HG03378 (cell line): ENCODE results near the gene C19orf85.
"Not testable (repeated sequence)": the region's sequence is repeated elsewhere in the genome, so short reads cannot be mapped to it uniquely, and the experiment has no call there.

ENCODE experiments used
- ATAC-seq: cut with Tn5 transposase; IDR thresholded peaks from one replicate; pipeline ENCODE4 v1.9.1; 2021; ENCODE audit warnings: mild to moderate bottlenecking, moderate library complexity; ENCODE audit not compliant: unreplicated experiment

The C19orf85 gene

DNA sequence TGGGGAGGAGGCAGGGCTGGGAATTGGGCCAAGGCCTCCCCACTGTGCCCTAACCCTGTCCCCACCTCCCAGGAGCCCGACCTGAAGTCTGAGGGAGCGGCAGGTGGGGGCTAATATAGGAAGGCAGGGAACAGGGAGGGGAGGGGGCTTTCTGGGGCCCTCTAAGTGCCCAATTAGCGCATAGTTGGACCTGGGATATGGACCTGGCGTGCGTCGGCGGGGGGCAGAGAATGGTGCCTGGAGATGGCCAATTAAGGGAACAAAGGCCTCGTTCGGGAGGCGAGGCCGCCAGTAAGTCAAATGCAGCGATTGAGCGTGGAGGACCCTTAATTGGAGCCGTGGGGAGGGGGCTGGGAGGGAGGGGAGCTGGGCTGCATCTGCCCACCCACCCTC, at the start of gene C19orf85:
TSS of gene C19orf85 (minus strand) at position 90 of the 393 bp plus-strand sequence. CDS start 197 bp downstream, outside the sequence.
- no peak for ATAC-seq

DNA sequence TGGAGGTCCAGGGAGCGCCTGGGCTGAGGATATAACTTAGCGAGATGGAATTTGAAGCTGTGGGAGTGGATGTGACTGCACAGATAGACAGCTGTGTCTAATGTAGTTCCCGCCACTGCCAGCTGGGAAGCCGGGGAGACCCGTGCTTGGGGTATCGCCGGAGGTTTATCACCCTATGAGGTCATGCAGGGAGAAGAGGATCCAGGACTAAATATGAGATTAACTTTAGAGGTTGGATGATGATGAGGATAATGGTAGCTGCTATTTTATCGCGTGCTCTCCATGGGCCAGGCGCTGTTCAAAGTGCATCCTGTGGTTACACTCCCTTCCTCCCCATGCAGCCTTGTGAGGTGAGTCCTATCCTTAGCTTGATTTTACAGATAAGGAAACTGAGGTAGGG, 43.6 kb upstream of the C19orf85 start:
- ATAC-seq: no peak

DNA sequence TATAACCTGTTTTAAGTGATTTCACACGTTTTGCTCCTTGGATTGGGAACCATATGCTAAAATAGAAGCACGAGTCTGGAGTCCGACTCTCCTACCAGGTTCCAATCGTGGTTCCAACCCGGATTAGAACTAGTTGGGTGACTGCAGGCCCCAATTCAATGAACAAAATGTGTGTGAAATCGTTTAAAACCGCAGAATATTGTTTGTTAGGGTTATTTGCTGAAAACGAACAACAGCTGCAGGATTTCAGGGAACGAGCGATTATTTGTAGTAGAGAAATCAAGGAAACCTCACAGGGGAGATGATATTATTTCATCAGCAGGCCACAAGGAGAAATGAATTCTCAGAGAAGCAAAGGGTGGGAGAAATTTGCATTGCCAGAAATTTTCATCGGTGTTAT, 40.4 kb upstream of the C19orf85 start:
- ATAC-seq: no peak

DNA sequence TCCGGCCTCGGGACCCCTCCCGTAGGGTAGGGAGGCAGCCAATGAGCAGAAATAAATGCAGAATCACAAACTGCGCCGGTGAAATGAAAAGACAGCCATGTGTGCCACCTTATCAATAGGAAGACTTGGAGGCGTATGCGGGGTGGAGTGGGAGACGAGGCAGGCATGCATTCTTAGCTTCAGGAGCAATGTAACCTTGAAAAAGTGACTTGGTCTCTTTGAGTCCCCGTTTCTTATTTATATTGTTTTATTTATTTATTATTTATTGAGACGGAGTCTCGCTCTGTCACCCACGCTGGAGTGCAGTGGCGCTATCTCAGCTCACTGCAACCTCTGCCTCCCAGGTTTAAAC, 39.7 kb upstream of the C19orf85 start:
- ATAC-seq: no peak

DNA sequence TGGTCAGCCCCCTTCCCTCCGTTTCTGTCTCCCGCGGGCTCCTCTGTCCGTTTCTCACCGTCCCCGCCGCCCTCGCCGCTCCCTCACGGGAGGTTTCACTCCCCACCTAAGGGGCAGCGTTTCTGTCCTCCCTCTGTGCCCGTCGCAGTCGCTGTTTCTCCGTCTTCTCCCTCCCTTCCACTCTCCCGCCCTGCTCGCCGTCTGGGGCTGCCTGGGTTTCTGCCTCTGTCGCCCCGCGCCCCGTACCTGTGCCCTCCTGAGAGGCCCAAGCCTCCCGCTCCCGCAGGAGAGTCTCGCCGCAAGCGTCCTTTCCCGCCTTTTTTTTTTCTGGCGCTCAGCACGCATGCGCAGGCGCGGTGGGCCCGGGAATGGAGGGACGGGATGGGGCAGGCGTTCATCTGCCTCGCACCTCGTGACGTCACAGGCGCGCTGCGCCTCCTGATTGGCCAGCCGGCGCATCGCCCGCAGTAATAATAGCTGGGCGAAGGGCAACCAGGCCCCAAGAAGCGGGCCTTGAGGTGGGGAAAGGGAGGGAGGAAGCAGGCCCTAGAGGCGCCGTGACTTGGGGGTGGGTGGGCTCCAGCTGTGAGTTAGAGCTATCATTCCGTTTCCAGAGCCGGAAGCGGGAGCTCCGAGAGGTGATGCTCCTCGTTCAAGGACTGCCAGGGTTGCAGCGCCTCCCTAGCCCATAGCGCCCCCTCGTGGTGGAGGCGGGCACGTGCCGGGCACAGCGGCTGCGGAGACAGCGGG, 39.1 kb upstream of the C19orf85 start:
- ATAC-seq: peak; percentile 84

DNA sequence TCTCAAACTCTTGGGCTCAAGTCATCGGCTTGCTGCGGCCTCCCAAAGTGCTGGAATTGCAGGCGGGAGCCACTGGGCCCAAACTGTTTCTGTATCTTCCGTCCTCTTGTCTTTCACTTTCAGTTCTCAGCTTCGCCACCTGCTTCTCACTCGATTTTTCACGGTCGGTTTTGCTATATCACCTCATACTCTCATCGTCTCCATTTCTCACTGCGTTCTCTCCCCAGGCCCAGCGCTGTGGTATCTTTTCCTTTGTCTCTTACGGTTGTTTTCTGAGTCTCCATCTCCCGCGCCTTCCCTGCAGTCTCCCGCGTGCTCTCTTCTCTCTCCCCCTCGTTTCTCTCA, 38.6 kb upstream of the C19orf85 start:
- no peak for ATAC-seq

DNA sequence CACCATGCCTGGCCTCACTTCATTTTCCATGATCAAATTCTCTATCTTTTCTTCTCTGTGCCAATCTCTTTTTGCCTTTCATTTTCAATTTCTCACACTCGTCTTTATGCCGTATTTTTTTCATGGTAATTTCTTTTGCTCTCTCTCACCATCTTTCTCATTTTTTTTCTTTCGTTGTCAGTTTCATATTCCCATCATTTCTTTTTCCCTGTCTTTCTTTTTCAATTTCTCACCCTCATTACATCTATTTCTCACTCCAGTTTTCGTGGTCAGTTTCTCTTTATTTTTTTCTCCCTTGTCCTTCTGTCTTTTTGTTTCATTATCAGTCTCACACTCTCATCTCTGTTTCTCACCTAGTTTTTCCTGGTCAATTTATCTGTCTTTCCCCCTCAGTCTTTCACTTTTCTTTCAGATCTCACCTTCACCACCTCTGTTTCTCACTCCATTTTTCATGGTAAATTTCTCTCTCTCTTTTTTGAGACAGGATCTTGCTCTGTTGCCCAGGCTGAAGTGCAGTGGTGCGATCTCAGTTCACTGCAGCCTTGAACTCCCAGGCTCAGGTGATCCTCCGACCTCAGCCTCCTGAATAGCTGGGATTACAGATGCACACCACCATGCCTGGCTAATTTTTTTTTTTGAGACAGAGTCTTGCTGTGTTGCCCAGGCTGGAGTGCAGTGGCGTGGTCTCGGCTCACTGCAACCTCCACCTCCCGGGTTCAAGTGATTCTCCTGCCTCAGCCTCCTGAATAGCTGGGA, 37.8 kb upstream of the C19orf85 start:
- no peak for ATAC-seq

DNA sequence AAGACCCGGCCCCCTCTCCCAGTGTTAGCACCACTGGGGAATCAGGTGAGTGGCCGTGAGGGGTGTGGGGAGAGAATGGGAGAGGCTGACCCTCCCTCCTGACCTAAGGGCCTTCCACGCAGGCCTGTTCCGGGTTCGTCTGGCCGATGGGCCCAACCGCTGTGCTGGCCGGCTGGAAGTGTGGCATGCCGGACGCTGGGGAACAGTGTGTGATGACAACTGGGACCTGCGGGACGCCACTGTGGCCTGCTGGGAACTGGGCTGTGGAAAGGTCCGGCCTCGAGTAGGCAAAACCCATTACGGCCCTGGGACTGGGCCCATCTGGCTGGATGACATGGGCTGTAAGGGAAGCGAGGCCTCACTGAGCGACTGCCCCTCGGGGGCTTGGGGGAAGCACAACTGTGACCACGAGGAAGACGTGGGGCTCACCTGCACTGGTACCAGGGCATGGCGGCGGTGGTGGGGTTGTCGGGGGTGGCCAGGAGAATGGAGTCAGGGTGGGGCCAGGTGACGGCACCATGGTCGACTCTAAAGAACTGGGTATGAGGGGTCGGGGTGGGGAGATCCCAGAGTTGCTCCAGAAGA, 35.9 kb upstream of the C19orf85 start:
- no peak for ATAC-seq

DNA sequence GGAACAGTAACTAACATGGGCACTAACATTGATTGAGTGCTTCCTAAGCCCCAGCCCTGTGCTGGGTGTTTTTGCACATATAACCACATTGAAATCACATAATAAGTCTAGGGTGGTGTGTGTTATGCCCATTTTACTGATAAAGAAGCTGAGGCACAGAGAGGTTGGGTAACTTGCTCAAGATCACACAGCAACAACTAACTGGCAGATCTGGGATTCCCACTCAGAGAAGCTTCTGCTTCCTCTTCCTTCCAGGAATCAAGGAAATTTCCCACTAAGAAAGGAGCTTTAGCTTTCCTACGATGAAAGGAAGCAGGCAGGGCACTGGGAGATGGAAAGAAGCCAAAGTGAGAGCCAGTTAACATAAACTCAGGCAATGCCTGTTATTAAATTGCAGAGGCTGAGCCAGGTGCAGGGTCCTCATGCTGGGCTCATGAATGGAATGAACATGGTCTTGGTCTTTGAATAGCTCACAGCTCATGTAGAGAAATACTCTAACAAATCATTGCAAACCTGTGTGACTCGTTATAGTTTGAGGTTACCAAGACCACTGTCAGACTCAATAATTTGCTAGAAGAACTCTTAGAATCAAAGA, 33.8 kb upstream of the C19orf85 start:
- ATAC-seq: no peak

DNA sequence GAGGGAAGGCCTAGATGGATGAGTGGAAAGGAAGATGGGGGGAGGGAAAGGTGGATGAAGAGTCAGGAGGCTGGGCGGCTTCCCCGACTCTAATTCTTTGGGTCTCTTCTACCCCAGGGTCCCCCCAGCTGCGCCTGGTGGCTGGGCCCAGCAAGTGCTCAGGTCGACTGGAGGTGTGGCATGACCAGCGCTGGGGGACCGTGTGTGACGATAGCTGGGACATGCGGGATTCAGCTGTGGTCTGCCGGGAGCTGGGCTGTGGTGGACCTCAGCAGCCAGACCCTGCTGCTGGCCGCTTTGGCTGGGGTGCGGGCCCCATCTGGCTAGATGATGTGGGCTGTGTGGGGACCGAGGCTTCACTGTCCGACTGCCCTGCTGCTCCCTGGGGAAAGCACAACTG, 33.2 kb upstream of the C19orf85 start:
- ATAC-seq: no peak

DNA sequence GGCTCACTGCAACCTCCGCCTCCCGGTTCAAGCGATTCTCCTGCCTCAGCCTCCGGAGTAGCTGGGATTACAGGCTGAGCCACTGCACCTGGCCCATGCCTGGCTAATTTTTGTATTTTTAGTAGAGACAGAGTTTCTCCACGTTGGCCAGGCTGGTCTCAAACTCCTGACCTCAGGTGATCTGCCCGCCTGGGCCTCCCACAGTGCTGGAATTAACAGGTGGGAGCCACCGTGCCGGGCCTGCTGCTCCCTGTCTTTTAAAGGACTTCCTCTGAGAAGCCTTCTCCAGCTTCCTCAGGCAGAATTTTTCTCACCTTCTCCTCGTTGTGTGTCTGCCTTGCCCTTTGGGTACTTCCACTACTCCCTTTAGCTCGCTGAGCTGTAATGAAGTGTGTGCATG, 32.3 kb upstream of the C19orf85 start:
- not testable (repeated sequence) for ATAC-seq

DNA sequence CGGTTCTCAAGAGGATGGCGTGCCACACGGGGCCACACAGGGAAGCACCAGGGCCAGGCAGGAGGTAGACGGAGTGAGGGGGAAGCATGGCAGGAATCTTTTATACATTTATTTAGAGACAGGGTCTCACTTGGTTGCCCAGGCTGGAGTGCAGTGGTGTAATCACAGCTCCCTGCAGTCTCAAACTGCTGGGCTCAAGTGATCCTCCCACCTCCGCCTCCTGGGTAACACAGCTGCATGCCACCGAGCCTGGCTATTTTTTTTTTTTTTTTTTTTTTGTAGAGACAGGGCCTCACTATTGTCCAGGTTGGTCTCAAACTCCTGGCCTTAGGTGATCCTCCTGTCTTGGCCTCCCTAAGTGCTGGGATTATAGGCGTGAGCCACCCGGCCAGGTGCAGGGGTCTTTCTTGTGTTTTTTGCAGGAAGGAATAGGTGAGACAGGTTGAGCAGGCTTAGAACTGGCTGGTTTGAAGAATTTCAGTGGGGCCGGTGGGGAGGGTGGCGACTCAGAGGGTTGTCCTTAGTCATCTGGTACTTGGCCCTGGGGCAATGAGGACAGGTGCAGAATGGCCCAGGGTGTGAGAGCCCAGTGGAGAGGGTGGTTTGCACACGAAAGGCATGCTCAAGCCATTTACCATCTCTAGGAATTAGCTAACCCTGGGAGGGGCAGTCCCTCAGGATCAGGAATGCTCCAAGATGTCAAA, 31.2 kb upstream of the C19orf85 start:
- ATAC-seq: no peak

DNA sequence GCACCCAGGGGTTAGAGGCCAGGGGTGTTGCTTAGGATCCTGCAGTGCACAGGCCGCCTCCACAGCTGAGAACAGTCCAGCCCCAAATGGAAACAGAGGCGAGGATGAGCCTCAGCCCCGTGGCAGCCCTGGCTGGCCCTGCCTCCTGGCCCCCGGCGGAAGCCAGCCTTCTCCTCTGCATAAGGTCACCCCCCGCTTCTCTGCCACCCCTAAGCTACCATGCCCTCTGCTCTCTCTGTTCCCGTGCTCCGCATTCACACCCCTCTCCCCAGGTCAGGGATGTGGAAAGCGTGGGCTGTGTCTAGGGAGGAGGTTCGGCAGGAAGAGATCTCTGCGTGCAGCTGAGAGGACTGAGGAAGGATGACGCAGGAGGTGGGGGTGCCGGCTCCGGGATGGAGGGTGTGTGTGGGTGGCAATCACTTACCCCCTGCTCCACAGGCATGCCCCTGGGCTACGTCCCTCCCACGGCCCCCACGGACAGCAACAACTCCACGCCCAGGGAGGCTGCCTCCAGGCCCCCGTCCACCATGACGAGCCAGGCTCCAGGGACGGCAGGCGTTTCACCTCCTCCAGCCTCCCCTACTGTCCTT, 29.7 kb upstream of the C19orf85 start:
- ATAC-seq: no peak

DNA sequence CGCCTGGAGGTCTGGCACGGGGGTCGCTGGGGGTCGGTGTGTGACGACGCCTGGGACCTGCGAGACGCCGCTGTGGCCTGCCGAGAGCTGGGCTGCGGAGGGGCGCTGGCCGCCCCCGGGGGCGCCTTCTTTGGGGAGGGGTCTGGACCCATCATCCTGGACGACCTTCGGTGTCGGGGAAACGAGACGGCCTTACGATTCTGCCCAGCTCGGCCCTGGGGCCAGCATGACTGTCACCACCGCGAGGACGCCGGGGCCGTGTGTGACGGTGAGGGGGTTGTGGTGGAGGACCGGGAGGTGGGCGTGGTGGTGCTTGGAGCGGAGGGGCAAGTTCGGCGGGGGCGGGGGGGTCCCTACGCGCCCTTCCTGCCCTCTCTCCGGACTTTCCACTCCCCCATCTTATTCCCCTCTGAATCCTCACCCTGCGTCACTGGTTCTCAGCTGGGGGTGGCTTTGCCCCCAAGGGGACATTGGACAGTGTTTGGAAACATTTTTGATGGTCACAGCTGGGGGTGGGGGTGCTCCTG, 29.2 kb upstream of the C19orf85 start:
- ATAC-seq: no peak

DNA sequence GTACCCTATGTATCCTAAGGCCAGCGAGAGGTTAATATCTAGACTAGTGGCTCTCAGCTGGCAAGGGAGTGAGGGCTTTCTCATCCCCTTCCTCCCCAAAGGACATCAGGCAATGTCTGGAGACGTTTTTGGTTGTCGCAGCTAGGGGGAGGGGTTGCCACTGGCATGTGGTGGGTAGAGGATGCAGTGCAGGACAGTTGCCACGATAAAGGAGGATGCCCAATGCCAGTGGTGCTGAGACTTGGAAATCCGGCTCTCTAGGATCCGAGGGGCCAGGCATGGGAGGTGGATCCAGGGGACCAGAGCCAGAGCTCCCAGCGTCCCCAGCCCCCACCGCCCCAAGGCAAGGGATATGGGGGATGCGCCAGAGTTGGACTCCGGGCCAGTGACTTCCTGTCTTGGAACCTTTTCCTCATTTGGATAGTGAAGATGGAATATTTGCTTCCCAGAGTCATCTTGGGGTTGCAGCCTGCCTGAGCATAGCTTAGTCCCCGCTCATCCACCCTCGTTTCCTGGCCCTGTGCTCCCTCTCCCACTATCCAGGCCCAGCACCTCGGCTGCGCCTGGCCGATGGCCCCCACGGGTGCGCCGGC, 28.6 kb upstream of the C19orf85 start:
- ATAC-seq: no peak

DNA sequence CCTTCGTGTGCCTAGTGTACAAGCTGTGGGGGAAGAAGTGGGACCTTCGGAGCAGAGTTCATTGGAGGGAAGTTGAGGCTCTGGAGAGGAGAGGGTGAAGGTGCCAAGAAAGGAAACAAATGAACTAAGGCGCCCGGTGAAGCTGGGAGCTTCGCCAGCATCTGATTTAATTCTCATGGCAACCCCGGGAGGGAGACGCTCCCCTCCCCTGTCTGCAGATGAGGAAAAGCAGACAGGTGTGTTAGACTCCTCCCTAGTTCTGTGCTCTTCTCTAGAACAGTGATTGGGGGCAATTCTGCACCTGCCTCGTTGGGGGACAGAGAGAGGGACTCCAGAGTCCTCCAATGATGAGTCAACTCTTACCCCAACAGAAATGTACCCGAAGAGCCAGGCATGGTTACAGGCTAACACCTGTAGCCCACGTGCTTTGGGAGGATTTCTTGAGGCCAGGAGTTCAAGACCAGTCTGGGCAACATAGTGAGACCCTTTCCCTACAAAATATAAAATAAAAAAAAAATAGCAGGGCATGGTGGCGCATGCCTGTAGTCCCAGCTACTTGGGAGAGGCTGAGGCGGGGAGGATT, 27.9 kb upstream of the C19orf85 start:
- ATAC-seq: no peak

DNA sequence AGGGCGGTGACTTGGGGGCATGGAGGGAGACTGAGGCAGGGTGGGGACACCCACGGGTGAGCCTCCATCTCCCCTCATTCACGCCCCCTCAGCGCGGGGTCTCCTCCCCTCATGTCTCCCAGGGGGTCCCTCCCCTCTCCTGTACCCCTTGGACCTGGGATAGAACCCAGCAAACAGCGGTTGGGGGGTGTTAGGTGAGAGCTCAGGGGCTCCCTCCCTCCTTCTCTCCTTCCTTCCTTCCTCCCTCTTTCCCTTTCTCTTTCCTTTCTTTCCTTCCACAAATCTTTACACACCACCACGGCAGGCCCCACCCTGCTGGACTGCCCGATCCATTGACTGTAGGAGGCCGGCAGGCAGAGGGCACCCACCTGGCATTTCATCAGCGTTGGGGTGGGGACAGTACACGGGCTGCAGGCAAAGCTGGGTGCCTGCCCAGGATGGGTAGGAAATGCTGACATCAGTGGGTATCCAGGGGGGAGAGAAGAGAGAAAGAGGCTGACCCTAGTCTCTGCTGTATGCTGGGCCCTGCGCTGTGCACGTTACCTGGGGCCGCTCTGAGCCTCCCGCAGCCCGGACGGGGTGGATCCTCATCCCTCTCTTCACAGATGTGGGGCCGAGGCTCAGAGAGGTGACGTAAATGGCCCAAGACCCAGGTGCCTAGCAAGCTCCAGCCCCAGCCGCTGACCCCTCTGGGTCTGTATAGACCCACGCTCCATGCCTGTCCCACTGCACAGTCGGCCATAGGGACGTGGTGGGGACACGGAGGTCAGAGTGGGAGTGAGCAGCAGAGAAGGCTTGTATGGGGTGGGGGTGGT, 27.2 kb upstream of the C19orf85 start:
- ATAC-seq: no peak

DNA sequence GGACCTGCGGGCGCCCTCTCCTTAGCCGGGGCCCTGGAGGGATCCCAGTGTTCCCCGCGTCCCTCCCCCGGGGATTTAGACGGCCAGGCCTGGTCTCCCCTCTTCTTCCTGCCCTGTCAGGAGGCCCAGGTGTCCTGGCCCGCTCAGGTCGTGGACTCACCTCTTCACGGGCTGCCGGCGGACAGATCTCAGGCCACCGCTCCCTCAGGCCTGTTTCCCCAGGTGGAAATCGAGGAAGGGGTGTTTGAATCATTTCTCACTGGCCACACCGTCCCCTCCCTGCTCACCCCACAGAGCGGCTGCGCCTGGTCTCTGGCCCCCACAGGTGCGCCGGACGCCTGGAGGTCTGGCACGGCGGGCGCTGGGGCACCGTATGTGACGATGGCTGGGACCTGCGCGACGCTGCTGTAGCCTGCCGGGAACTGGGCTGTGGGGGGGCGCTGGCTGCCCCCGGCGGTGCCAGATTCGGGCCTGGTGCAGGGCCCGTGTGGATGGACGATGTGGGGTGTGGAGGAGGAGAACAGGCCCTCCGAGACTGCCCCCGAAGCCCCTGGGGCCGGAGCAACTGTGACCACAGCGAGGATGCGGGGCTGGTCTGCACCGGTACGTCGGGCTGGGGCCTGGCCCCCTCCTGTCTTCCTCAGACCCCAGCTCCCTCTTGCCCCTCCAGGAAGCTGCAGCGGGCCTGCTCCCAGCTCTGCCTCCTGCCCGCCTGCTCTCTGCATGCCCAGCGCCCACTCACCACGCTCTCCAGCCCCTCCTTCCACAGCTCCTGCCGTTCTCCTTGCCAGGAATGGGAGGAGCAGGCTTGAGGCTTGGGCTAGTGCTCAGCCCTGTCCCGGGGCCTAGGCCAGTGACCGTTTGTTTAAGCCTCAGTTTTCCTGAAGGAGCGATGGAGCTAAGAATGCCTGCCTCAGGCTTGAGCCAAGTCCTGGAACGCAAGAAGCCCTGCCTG, 26.2 kb upstream of the C19orf85 start:
- no peak for ATAC-seq
